H1 (cell line): ENCODE data around the gene TMEM179B. TPM values are rescaled to one million over a fixed set of nuclear protein-coding genes. Genes with fewer than 3 reads are reported as not detected.

Source experiments
- ASH2L ChIP-seq: fragments of 200-600, 300-600 bp; sonication (generic); IDR thresholded peaks from one replicate; pipeline ENCODE4 v1.7.1; 2017; ENCODE audit warnings: low read length
- BCL11A ChIP-seq, 2 experiments: IDR thresholded peaks; one replicate each; pipeline ENCODE4 v1.6.1; 2011; ENCODE audit warnings: low read depth in 2 of 2, low read length in 2 of 2, mild to moderate bottlenecking in 2 of 2
- BRCA1 ChIP-seq: IDR thresholded peaks from 2 replicates; pipeline ENCODE4 v1.6.1; 2012; ENCODE audit warnings: low read depth, low read length, improper control_type of control experiment
- CBX5 ChIP-seq: fragments of 300-800, 300-1000 bp; sonication (generic); IDR thresholded peaks from 2 replicates; pipeline ENCODE4 v1.7.1; 2016; ENCODE audit warnings: antibody characterized with exemption, low read length, low read depth
- CBX8 ChIP-seq: fragments of 300-800, 300-1000 bp; sonication (generic); IDR thresholded peaks from 2 replicates; pipeline ENCODE4 v1.7.1; 2016; ENCODE audit warnings: low read depth, low read length, borderline replicate concordance
- EGR1 ChIP-seq: IDR thresholded peaks from 2 replicates; pipeline ENCODE4 v1.6.1; 2011; ENCODE audit warnings: low read depth, low read length, borderline replicate concordance
- EP300 ChIP-seq, 2 experiments: IDR thresholded peaks; 1 replicate in 1 of 2; 2 replicates in 1 of 2; pipeline ENCODE4 v1.6.1; 2011 to 2012; ENCODE audit warnings: low read depth in 2 of 2, low read length in 2 of 2, mild to moderate bottlenecking in 2 of 2, borderline replicate concordance in 1 of 2, inconsistent platforms in 1 of 2, moderate library complexity in 1 of 2
- JUN ChIP-seq: IDR thresholded peaks from 2 replicates; pipeline ENCODE4 v1.6.1; 2011; ENCODE audit warnings: low read depth, mild to moderate bottlenecking, improper control_type of control experiment, low read length
- JUND ChIP-seq: IDR thresholded peaks from 2 replicates; pipeline ENCODE4 v1.6.1; 2011; ENCODE audit warnings: mild to moderate bottlenecking, improper control_type of control experiment, low read length
- KDM1A ChIP-seq: fragments of 200-600, 300-600 bp; sonication (generic); IDR thresholded peaks from 2 replicates; pipeline ENCODE4 v1.7.1; 2016; ENCODE audit warnings: mild to moderate bottlenecking, low read length, borderline replicate concordance
- PHF8 ChIP-seq: fragments of 200-600 bp; sonication (generic); conservative IDR thresholded peaks from 2 replicates; pipeline ENCODE4 v1.7.1; 2012; ENCODE audit warnings: low read depth, mild to moderate bottlenecking, inconsistent platforms, low read length, moderate library complexity
- POLR2A ChIP-seq, 2 experiments: IDR thresholded peaks; 1 replicate in 1 of 2; 2 replicates in 1 of 2; pipeline ENCODE4 v1.6.1; 2011; ENCODE audit warnings: low read depth in 2 of 2, low read length in 2 of 2, mild to moderate bottlenecking in 2 of 2; ENCODE audit errors: control extremely low read depth in 1 of 2
- POLR2AphosphoS5 ChIP-seq: IDR thresholded peaks from 2 replicates; pipeline ENCODE4 v1.6.1; 2011; ENCODE audit warnings: low read depth, low read length
- POU5F1 ChIP-seq: IDR thresholded peaks from 2 replicates; pipeline ENCODE4 v1.6.1; 2011; ENCODE audit warnings: low read depth, mild to moderate bottlenecking, low read length, moderate library complexity
- RBBP5 ChIP-seq: IDR thresholded peaks from 2 replicates; pipeline ENCODE4 v1.7.1; 2012; ENCODE audit warnings: low read depth, mild to moderate bottlenecking, inconsistent platforms, low read length, moderate library complexity, borderline replicate concordance
- RNF2 ChIP-seq: fragments of 200-900, 300-1000 bp; sonication (generic); IDR thresholded peaks from 2 replicates; pipeline ENCODE4 v1.7.1; 2016; ENCODE audit warnings: borderline replicate concordance, low read depth, mild to moderate bottlenecking, antibody characterized with exemption, low read length; ENCODE audit not compliant: poor library complexity, severe bottlenecking; ENCODE audit errors: missing control alignments
- RXRA ChIP-seq: IDR thresholded peaks from 2 replicates; pipeline ENCODE4 v1.6.1; 2011; ENCODE audit warnings: low read depth, mild to moderate bottlenecking, low read length, moderate library complexity; ENCODE audit not compliant: insufficient read depth
- SAP30 ChIP-seq: fragments of 300-600 bp; sonication (generic); IDR thresholded peaks from 2 replicates; pipeline ENCODE4 v1.7.1; 2012; ENCODE audit warnings: low read length, moderate library complexity, mild to moderate bottlenecking, inconsistent platforms; ENCODE audit not compliant: insufficient read depth, insufficient replicate concordance
- SRF ChIP-seq: IDR thresholded peaks from 2 replicates; pipeline ENCODE4 v1.6.1; 2011; ENCODE audit warnings: mild to moderate bottlenecking, low read depth, low read length, moderate library complexity
- TAF7 ChIP-seq: optimal IDR thresholded peaks from 2 replicates; pipeline ENCODE3; 2011; ENCODE audit warnings: low read depth, mild to moderate bottlenecking, inconsistent platforms, low read length, moderate library complexity, borderline replicate concordance
- TBP ChIP-seq: IDR thresholded peaks from 2 replicates; pipeline ENCODE4 v1.6.1; 2011; ENCODE audit warnings: low read depth, low read length, improper control_type of control experiment
- polyA plus RNA-seq, 7 experiments: library from polyadenylated mRNA; depleted of rRNA in 3 of 7; stranded (reverse) in 5 of 7; unstranded in 2 of 7; fragments of >200 nt in 5 of 7; fragments of 200-250 nt in 2 of 7; gene quantifications; 1 replicate in 5 of 7; 2 replicates in 1 of 7; 4 replicates in 1 of 7; pipeline versions ENCODE4 v1.2.1 to v1.2.3, GENCODE V29; 2011 to 2013; ENCODE audit warnings: missing spikeins in 2 of 7, mixed read lengths in 2 of 7
- total RNA-seq: library from RNA; stranded (reverse); fragmentation: NEBNext Ultra II Directional; extraction: Animal tissue kit (Norgen Biotek cat#: 25700); gene quantifications from 2 replicates; pipeline ENCODE4 v1.2.1, GENCODE V29; 2021
- TF ChIP-seq, protein P1 (sequence below): IDR thresholded peaks from 2 replicates; pipeline ENCODE4 v1.6.1; 2012; ENCODE audit warnings: inconsistent platforms
- TF ChIP-seq, protein P2 (sequence below): IDR thresholded peaks from 2 replicates; pipeline ENCODE4 v1.6.1; 2012; ENCODE audit warnings: inconsistent platforms

TMEM179B gene
- total and polyA plus RNA-seq, 2 of the 8 experiments (the other 6 are each of a cell fraction or from before 2014, with no cell fraction given), result 18.6 to 62.2 TPM

GRCh38 chr11:62771144-62772021, 15.8 kb upstream of the TMEM179B start, which contains the start of gene TAF6L (continued):
- no peak for TF ChIP-seq RNF2
- TF ChIP-seq JUND, result no peak
- TF ChIP-seq SAP30, result no peak
- TF ChIP-seq ASH2L, result peak; percentile 20
- no peak for TF ChIP-seq SRF
- no peak for TF ChIP-seq BRCA1
- TF ChIP-seq CBX5, result no peak
- peak; percentile 88 for TF ChIP-seq PHF8
- TF ChIP-seq POLR2AphosphoS5, result peak; percentile 88
- TF ChIP-seq TBP, result peak; percentile 64; the same call in 1 of the 2 replicates
- TF ChIP-seq RXRA, result no peak
- peak; percentile 36; the same call in 1 of the 2 replicates for TF ChIP-seq RBBP5
- TF ChIP-seq KDM1A, result peak; percentile 97
- no peak for TF ChIP-seq EP300 (IDR thresholded peaks at IDR 0.05; ENCODE audit: borderline replicate concordance in 1 of 2, low read depth in 2 of 2, low read length in 2 of 2)
- no peak for TF ChIP-seq TAF7
- TF ChIP-seq, protein P1, sequence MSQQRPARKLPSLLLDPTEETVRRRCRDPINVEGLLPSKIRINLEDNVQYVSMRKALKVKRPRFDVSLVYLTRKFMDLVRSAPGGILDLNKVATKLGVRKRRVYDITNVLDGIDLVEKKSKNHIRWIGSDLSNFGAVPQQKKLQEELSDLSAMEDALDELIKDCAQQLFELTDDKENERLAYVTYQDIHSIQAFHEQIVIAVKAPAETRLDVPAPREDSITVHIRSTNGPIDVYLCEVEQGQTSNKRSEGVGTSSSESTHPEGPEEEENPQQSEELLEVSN, result peak; percentile 93
- TF ChIP-seq EGR1, result peak; percentile 80; the same call in 1 of the 2 replicates
- TF ChIP-seq, protein P2, sequence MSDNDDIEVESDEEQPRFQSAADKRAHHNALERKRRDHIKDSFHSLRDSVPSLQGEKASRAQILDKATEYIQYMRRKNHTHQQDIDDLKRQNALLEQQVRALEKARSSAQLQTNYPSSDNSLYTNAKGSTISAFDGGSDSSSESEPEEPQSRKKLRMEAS, result peak; percentile 51
- peak; percentile 78 to 95 for TF ChIP-seq POLR2A (IDR thresholded peaks at IDR 0.05; ENCODE audit: control extremely low read depth in 1 of 2, low read depth in 2 of 2, low read length in 2 of 2)
- TF ChIP-seq CBX8, result no peak
- no peak for TF ChIP-seq BCL11A (IDR thresholded peaks at IDR 0.05; ENCODE audit: low read depth in 2 of 2, low read length in 2 of 2)
- no peak for TF ChIP-seq JUN
- TF ChIP-seq POU5F1, result no peak
